GM12878 (cell line): ENCODE data around the gene NPAS3. TPM values are rescaled to one million over a fixed set of nuclear protein-coding genes. Genes with fewer than 3 reads are reported as not detected.

ENCODE experiments used
- ATAC-seq: fragments of 200-7000 bp; cut with Tn5 transposase; 3 replicates; pipeline ENCODE4 v1.9.1; 2020; ENCODE audit warnings: mild to moderate bottlenecking, moderate library complexity
- BruUV-seq: library from RNA; stranded (reverse); fragments of 400-500 nt; replicated peaks from 2 replicates; lab custom pipeline; 2021; lab: Mats Ljungman, UMichigan
- CTCF ChIA-PET: fragments of 300-600 bp; sonication (Branson Sonifier 250); formaldehyde crosslinking; extraction: SDS; loops from one replicate; lab custom pipeline; 2021; ENCODE audit warnings: inconsistent platforms; lab: Yijun Ruan, JAX
- POLR2A ChIA-PET: fragments of 350-600 bp; formaldehyde crosslinking; extraction: SDS; loops from one replicate; lab custom pipeline; 2021; ENCODE audit warnings: inconsistent platforms; lab: Charles Lee
- RAD21 ChIA-PET: fragments of 300-600 bp; sonication (Branson Sonifier 250); formaldehyde crosslinking; loops from one replicate; lab custom pipeline; 2023; ENCODE audit warnings: antibody characterized with exemption; ENCODE audit not compliant: unreplicated experiment; lab: Charles Lee
- SMC1A ChIA-PET: fragments of 300-600 bp; sonication (Branson Sonifier 250); formaldehyde crosslinking; loops from one replicate; lab custom pipeline; 2023; ENCODE audit not compliant: unreplicated experiment, uncharacterized antibody; lab: Charles Lee
- DNase-seq: peaks from one replicate; pipeline ENCODE4 v3.0.0-alpha.2; 2011; ENCODE audit warnings: low read depth, low spot score
- FAIRE-seq: peaks from 3 replicates; lab custom pipeline; 2011; peaks lifted over from hg19 to GRCh38; lab: Jason Lieb, UNC
- H2AFZ ChIP-seq: 2 replicates; pipeline ENCODE4 v1.6.0; 2011; ENCODE audit warnings: low read depth, low read length, control low read depth; ENCODE audit not compliant: control insufficient read depth
- H3K27ac ChIP-seq: 2 replicates; pipeline ENCODE4 v1.5.1; 2011; ENCODE audit warnings: control low read depth; ENCODE audit not compliant: control insufficient read depth, insufficient read depth
- H3K27me3 ChIP-seq, 2 experiments: replicated peaks in 1 of 2; 2 replicates each; pipeline versions ENCODE4 v1.6.0 to v1.6.1; 2011; ENCODE audit warnings: low read length in 1 of 2; ENCODE audit not compliant: control insufficient read depth in 2 of 2, insufficient read depth in 2 of 2
- H3K36me3 ChIP-seq, 2 experiments: 2 replicates each; pipeline ENCODE4 v1.5.1; 2011; ENCODE audit warnings: low read length in 1 of 2; ENCODE audit not compliant: control insufficient read depth in 2 of 2, insufficient read depth in 2 of 2
- H3K4me1 ChIP-seq: 2 replicates; pipeline ENCODE4 v1.6.1; 2011; ENCODE audit warnings: mild to moderate bottlenecking, low read length, moderate library complexity, mixed read lengths; ENCODE audit not compliant: control insufficient read depth, insufficient read depth
- H3K4me2 ChIP-seq: 2 replicates; pipeline ENCODE4 v1.6.0; 2011; ENCODE audit warnings: control low read depth; ENCODE audit not compliant: control insufficient read depth, insufficient read depth
- H3K4me3 ChIP-seq: fragments of 200-600 bp; sonication (generic); 2 replicates; pipeline ENCODE4 v1.5.1; 2016
- H3K79me2 ChIP-seq: 2 replicates; pipeline ENCODE4 v1.6.0; 2011; ENCODE audit warnings: low read length; ENCODE audit not compliant: control insufficient read depth, insufficient read depth
- H3K9ac ChIP-seq: 2 replicates; pipeline ENCODE4 v1.8.0; 2011; ENCODE audit warnings: low read length, control low read depth, mixed read lengths; ENCODE audit not compliant: control insufficient read depth, insufficient read depth
- H3K9me3 ChIP-seq: replicated peaks from 3 replicates; pipeline ENCODE4 v1.5.1; 2011; ENCODE audit warnings: mild to moderate bottlenecking, low read length; ENCODE audit not compliant: control insufficient read depth, insufficient read depth
- H4K20me1 ChIP-seq: 2 replicates; pipeline ENCODE4 v1.6.0; 2011; ENCODE audit not compliant: control insufficient read depth, insufficient read depth
- EGR1 ChIP-seq, 2 experiments: IDR thresholded peaks; 1 replicate in 1 of 2; 2 replicates in 1 of 2; pipeline ENCODE4 v1.6.1; 2011 to 2012; ENCODE audit warnings: low read depth in 2 of 2, low read length in 2 of 2, borderline replicate concordance in 1 of 2, mild to moderate bottlenecking in 1 of 2, moderate library complexity in 1 of 2
- ETV6 ChIP-seq, 2 experiments: fragments of 450-650 bp in 1 of 2; IDR thresholded peaks in 1 of 2; conservative IDR thresholded peaks in 1 of 2; 2 replicates each; pipeline ENCODE4 v1.6.1; 2014; ENCODE audit warnings: antibody characterized with exemption in 1 of 2, borderline replicate concordance in 1 of 2, low read depth in 1 of 2, mild to moderate bottlenecking in 1 of 2, moderate library complexity in 1 of 2
- RELA ChIP-seq: fragments of 450-650 bp; IDR thresholded peaks from 2 replicates; pipeline ENCODE4 v1.8.0; 2014; ENCODE audit warnings: borderline replicate concordance; ENCODE audit not compliant: partially characterized antibody
- SUPT20H ChIP-seq: IDR thresholded peaks from 2 replicates; pipeline ENCODE4 v1.6.1; 2011; ENCODE audit warnings: low read depth, mild to moderate bottlenecking, low read length, moderate library complexity, borderline replicate concordance; ENCODE audit not compliant: control insufficient read depth
- ZNF622 ChIP-seq: fragments of 450-650 bp; IDR thresholded peaks from 2 replicates; pipeline ENCODE4 v1.6.1; 2017; ENCODE audit warnings: mild to moderate bottlenecking, inconsistent platforms
- WGBS: methylation state at CpG from one replicate; pipeline ENCODE4 v1.1.6; 2016; ENCODE audit warnings: low lambda C conversion rate; ENCODE audit not compliant: insufficient replicate concordance, insufficient coverage; ENCODE audit errors: missing lambda C conversion rate; 5-methylcytosine and 5-hydroxymethylcytosine counted together
- in situ Hi-C: fragments of 300-500 bp; cut with MboI; formaldehyde crosslinking; loops from 9 replicates; pipeline ENCODE4 v1.14.3; 2018; ENCODE audit warnings: mixed read lengths
- intact Hi-C: fragments of 100-400 bp; cut with micrococcal nuclease; formaldehyde crosslinking; loops from one replicate; pipeline ENCODE4 v1.14.2; 2022; ENCODE audit not compliant: unreplicated experiment
- polyA plus RNA-seq, 11 experiments: library from polyadenylated mRNA; depleted of rRNA in 4 of 11; unstranded in 6 of 11; stranded (reverse) in 5 of 11; fragments of >200 nt; fragmentation: Nextera tagmentation in 4 of 11; fragmentation: Illumina TruSeq in 1 of 11; extraction: Ambion mirVana in 4 of 11; extraction: Trizol in 1 of 11; gene quantifications; 1 replicate in 1 of 11; 2 replicates in 10 of 11; pipeline versions ENCODE4 v1.2.1 to v1.2.3, GENCODE V29; 2011 to 2016; ENCODE audit warnings: inconsistent platforms in 2 of 11, missing spikeins in 2 of 11, low read depth in 1 of 11
- total RNA-seq, 4 experiments: library from RNA; depleted of rRNA in 3 of 4; stranded (reverse); fragments of >200 nt in 3 of 4; fragmentation: Illumina TruSeq in 1 of 4; extraction: Trizol in 1 of 4; gene quantifications; 2 replicates each; pipeline versions ENCODE4 v1.2.1 to v1.2.3, GENCODE V29; 2013 to 2021
- TF ChIP-seq, protein P1 (sequence below): IDR thresholded peaks from 2 replicates; pipeline ENCODE4 v1.6.1; 2012; ENCODE audit warnings: low read length, inconsistent platforms
- TF ChIP-seq, protein P2 (sequence below): IDR thresholded peaks from 2 replicates; pipeline ENCODE4 v1.6.1; 2011; ENCODE audit warnings: borderline replicate concordance, low read depth, mild to moderate bottlenecking, moderate library complexity, low read length; ENCODE audit not compliant: insufficient read depth, poor library complexity, severe bottlenecking

Gene NPAS3
- total and polyA plus RNA-seq, 10 of the 15 experiments (the other 5 are each of a cell fraction or from before 2014, with no cell fraction given) = under 0.01 to 2.7 (median 0.03) TPM; not detected in 6

DNA sequence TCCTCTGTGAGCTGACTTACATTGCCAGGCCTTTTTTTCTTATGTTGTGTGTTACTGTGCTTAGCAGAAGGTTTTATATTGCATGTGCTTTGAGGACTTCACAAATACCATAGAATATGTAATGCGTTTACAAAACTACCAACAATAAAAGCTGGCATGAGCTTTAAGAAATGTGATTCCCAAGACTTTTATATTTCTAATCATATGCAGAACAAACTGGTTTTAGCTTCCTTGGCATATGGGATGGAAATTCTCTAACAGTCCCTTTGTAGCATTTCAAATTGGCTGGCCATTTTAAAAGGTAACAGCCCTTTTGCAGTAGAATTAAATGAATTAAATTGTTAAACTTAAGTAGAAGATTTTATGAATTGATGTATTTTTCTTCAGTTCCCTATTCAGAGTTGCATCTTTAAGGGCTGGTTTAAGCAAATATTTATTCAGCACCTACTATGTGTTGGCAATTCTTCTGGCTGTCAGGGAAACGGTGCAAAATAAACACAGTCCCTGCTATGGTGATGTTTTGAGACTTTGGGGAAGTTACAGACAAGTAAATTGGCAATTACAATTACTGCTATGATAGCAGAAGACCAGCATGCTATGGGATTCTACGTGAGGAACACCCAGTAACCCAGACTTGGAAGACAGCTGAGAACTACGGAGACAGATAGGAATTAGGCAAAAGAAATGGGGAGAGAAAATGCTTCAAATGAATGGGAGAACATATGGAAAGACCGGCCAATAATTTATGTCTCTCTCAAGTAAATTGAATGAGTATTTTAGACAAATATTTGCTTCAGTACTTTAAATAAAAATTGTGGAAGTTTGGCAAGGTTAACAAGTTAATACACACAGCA is 565.8 kb downstream of the NPAS3 start:
- ChIA-PET RAD21 (interaction anchor here (0.8 to 1.3 kb wide), 7 partner anchors 7 to 171 kb away, joined by 3 to 4 read pairs (median 3); no protein-coding TSS in a partner anchor), POLR2A (no interaction called here)
- in situ Hi-C loops = no loop called here

More for the DNA sequence above, 565.8 kb downstream of the NPAS3 start:
- TF ChIP-seq SUPT20H (no peak), ZNF622 (no peak), ETV6 (conservative IDR thresholded peaks at IDR 0.05 in 1 of 2, IDR thresholded peaks at IDR 0.05 in 1 of 2; ENCODE audit: borderline replicate concordance in 1 of 2, low read depth in 1 of 2) (no peak), EGR1 (IDR thresholded peaks at IDR 0.05; ENCODE audit: borderline replicate concordance in 1 of 2, low read depth in 2 of 2, low read length in 2 of 2) (no peak), RELA (no peak)
- TF ChIP-seq, protein P1, sequence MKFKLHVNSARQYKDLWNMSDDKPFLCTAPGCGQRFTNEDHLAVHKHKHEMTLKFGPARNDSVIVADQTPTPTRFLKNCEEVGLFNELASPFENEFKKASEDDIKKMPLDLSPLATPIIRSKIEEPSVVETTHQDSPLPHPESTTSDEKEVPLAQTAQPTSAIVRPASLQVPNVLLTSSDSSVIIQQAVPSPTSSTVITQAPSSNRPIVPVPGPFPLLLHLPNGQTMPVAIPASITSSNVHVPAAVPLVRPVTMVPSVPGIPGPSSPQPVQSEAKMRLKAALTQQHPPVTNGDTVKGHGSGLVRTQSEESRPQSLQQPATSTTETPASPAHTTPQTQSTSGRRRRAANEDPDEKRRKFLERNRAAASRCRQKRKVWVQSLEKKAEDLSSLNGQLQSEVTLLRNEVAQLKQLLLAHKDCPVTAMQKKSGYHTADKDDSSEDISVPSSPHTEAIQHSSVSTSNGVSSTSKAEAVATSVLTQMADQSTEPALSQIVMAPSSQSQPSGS = no peak
- TF ChIP-seq, protein P2, sequence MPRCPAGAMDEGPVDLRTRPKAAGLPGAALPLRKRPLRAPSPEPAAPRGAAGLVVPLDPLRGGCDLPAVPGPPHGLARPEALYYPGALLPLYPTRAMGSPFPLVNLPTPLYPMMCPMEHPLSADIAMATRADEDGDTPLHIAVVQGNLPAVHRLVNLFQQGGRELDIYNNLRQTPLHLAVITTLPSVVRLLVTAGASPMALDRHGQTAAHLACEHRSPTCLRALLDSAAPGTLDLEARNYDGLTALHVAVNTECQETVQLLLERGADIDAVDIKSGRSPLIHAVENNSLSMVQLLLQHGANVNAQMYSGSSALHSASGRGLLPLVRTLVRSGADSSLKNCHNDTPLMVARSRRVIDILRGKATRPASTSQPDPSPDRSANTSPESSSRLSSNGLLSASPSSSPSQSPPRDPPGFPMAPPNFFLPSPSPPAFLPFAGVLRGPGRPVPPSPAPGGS = no peak
- H3K9ac ChIP-seq = no peak overlapping the region
- H3K4me1 ChIP-seq = no peaks in the 10 kb centered on the region
- 18% methylated on average over 5 of the region's 5 CpGs for WGBS
- H3K4me3 ChIP-seq = no peak overlapping the region
- FAIRE-seq = no peak
- no peaks in the 10 kb centered on the region for H4K20me1 ChIP-seq
- no peak overlapping the region for H3K27ac ChIP-seq
- CTCF ChIA-PET = interaction anchor here (1.0 to 1.9 kb wide), 8 partner anchors 8 to 288 kb away, joined by 3 to 7 read pairs (median 4); no protein-coding TSS in a partner anchor
- ATAC-seq = no peak
- no peak for DNase-seq
- no peaks in the 10 kb centered on the region; a peak in 2 of 4 replicates for H3K27me3 ChIP-seq
- no peaks in the 10 kb centered on the region for H3K9me3 ChIP-seq
- SMC1A ChIA-PET = interaction anchor here (0.7 to 8.4 kb wide), 15 partner anchors 8 to 225 kb away, joined by 3 to 120 read pairs (median 5); no protein-coding TSS in a partner anchor
- no TSS peak for BruUV-seq
- H3K79me2 ChIP-seq = no peaks in the 10 kb centered on the region
- no peak overlapping the region for H3K4me2 ChIP-seq
- H2AFZ ChIP-seq = no peak overlapping the region
- no peaks in the 10 kb centered on the region for H3K36me3 ChIP-seq
- intact Hi-C loops = no loop called here
